Endometrium (tissue), 2 donors: ENCODE measurements around the gene KCNH2.
"Not testable (repeated sequence)": the region's sequence is repeated elsewhere in the genome, so short reads cannot be mapped to it uniquely, and the experiment has no call there.

ENCODE experiments used
- FAIRE-seq: peaks from 2 replicates; lab custom pipeline; 2012; peaks lifted over from hg19 to GRCh38; lab: Jason Lieb, UNC
- donor health status: control.
- donor health status: control.

KCNH2 gene, protein sequence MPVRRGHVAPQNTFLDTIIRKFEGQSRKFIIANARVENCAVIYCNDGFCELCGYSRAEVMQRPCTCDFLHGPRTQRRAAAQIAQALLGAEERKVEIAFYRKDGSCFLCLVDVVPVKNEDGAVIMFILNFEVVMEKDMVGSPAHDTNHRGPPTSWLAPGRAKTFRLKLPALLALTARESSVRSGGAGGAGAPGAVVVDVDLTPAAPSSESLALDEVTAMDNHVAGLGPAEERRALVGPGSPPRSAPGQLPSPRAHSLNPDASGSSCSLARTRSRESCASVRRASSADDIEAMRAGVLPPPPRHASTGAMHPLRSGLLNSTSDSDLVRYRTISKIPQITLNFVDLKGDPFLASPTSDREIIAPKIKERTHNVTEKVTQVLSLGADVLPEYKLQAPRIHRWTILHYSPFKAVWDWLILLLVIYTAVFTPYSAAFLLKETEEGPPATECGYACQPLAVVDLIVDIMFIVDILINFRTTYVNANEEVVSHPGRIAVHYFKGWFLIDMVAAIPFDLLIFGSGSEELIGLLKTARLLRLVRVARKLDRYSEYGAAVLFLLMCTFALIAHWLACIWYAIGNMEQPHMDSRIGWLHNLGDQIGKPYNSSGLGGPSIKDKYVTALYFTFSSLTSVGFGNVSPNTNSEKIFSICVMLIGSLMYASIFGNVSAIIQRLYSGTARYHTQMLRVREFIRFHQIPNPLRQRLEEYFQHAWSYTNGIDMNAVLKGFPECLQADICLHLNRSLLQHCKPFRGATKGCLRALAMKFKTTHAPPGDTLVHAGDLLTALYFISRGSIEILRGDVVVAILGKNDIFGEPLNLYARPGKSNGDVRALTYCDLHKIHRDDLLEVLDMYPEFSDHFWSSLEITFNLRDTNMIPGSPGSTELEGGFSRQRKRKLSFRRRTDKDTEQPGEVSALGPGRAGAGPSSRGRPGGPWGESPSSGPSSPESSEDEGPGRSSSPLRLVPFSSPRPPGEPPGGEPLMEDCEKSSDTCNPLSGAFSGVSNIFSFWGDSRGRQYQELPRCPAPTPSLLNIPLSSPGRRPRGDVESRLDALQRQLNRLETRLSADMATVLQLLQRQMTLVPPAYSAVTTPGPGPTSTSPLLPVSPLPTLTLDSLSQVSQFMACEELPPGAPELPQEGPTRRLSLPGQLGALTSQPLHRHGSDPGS

DNA sequence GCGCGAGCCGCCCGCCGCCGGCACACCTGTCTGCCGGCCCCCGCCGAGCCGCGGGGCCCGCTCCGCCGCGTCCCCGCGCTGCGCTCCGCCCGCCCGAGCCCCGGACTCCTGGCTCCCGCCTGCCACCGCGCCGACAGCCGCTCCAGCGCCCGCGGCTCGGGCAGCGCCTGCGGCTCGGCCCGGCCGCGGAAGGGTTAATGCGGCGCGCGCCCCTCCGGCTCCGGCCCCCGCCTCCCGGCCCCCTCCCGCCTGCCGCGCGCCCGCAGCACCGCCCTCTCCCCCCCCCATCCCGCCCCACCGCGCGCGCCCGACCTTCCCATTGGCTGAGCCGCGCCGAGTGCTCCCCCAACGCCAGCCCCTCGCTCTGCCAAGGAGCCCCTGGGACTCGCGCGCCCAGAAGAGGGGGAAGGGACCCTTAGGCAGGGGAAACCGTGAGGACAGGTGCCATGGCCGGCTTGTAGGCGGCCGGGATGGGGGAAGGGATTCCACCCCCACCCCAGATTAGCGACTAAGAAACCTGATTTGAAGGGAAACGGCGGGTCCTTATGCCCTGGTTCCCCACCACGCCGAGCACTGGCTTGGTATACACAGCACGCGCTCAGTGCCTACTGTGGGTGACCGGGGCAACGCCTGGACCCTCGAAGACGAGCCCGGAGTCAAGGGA, at the start of gene KCNH2:
Gene KCNH2 (minus strand): TSS at position 196 of the 664 bp plus-strand sequence. CDS start 408 bp downstream, outside the sequence.
- no peak for FAIRE-seq

DNA sequence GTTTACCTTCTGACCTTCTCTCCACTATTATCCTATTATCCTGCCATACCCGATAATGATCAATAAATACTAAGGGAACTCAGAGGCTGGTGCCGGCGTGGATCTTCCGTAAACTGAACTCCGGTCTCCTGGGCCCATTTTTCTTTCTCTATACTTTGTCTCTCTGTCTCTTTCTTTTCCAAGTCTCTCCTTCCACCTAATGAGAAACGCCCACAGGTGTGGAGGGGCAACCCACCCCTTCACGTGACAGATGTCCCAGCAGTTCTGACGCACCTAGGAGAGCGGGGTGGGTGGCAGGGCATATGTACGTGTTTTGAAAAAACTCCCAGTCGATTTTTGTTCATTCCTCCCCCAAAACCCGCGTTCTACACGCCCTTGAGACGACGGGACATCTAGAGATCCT, 49.6 kb upstream of the KCNH2 start:
- not testable (repeated sequence) for FAIRE-seq

DNA sequence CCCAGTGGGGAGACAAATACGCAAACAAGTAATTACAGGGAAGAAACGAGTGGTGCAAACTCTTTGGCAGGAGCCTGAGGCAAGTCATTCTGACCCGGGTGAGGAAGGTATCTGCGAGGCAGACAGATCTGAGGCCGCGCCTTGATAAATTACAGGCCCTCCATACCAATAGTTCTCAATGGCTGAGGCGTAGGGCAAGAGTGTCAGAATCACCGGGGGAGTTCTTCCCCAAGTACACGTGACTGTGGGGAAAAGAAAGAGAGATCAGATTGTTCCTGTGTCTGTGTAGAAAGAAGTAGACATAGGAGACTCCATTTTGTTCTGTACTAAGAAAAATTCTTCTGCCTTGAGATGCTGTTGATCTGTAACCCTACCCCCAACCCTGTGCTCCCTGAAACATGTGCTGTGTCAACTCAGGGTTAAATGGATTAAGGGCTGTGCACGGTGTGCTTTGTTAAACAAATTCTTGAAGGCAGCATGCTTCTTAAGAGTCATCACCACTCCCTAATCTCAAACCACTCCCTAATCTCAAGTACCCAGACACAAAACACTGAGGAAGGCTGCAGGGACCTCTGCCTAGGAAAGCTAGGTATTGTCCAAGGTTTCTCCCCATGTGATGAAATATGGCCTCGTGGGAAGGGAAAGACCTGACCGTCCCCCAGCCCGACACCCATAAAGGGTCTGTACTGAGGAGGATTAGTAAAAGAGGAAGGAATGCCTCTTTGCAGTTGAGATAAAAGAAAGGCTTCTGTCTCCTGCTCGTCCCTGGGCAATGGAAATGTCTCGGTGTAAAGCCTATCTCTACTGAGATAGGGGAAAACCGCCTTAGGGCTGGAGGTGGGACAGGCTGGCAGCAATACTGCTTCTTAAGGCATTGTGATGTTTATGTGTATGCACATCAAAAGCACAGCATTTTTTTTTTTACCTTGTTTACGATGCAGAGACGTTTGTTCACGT, 48.9 kb upstream of the KCNH2 start:
- not testable (repeated sequence) for FAIRE-seq

DNA sequence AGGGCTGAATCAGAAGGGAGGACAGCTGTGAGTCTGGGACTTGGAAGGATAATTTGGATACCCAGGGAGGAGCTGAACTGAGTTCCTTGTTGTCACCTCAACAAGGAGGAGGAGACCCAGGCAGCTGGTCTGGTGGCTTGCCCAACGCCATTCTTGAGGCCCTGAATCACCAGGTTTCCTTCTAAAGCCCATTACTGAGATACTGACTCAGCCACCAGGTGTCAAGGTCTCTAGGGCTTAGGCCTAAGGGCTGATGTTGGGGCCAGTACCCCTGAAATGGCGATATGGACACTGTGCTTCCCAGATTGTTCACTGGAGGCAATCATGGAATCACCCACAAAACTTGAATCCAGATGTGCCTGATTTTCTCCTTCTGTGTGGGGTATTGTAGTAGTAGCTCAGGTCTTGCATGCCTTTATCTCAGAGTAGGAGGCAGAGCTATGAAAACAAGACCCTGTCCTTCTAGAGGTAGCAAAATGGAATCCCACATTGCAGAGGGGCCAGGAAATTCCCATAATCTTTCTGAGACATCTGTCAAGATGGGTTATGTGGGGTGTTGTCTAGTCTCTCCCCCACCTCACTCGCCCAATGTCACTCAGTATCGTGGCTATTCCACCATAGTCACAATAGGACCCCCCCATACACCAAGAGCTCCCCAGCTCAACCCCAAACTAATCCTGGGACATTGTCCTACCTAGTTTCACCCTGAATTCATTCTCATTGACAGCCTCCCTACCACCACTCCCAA, 48.0 kb upstream of the KCNH2 start:
- no peak for FAIRE-seq

DNA sequence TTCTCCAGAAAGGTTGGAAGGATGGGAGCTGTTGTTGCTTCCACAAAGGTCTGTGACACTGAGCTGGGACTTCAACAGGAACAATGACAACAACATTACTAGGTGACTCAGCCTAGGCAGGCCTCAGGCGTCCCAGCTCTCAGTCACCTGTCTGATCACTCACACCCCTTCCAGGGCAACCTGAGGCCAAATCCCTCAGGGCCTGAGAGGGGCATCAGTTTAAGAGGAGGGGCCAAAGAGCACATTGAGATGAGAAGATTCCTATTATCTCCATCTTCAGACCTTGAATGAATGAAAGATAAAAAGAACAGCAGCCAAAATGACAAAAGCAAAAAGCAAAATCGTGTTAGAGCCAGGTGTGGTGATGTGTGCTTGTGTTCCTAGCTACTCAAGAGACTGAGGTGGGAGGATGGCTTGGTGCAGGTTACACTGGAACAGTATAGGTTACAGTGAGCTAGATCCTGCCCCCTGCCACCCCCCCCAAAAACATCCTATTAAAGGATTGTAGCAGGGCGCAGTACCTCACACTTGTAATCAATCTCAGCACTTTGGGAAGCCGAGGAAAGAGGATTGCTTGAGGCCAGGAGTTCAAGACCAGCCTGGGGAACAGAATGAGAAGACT, 46.4 kb upstream of the KCNH2 start, which contains the start of gene ATG9B:
Gene ATG9B (minus strand): TSS at position 60 of the 622 bp plus-strand sequence. CDS start 71 bp downstream, outside the sequence.
- FAIRE-seq = no peak

DNA sequence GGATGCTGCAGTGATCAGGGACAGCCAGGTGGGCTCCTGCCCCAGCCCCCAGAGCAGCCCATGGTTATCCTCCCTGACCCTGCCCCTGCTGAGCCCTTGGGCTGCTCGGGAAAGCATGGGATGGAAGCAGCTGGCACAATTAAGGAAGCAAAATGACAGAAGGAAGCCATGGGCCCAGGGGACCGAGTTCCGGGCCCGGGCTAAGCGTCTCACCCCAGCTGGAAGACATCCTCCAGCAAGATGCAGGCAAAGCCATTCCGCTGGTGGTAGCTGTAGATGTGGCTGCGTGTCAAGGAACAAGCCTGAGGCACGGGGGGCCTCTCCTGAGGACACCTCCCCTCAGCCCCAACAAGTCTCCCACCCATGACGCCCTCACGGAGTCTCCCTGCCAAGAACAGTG, 45.1 kb upstream of the KCNH2 start:
- FAIRE-seq = no peak

DNA sequence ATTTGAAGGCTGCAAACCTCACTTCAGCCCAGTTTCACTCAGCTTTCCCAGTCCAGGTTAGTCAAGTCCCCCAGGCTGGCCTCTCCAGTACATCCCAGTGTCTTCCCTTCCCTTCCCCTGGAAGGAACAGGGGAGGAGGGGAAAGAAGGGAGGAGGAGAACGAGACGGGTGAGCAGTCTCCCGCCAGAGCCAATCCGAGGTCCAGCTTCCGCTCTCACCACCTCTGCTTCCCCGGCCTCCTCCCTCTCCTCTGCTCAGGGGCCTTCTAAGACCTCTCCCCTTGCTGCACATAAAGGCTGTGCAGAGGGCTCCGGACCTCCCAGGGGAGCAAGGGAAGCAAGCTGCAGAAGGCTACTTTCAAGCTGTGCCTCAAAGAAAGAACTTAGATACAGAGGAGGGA, 42.1 kb upstream of the KCNH2 start:
- FAIRE-seq = no peak

DNA sequence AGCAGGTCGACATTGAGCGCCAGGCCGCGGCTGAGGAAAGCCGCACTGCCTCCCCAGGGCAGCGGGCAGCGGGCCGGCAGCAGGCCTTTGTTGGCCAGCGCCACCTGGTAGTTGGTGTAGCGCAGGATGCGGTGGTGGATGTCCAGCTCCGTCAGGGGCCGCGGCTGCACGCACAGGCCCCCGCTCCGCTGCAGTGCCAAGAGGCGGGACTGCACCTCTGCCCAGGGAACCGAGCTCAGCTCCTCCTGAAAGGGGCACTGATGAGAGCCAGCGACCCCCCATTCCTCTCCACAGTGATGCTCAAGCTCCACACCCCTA, 41.0 kb upstream of the KCNH2 start:
- FAIRE-seq = no peak

DNA sequence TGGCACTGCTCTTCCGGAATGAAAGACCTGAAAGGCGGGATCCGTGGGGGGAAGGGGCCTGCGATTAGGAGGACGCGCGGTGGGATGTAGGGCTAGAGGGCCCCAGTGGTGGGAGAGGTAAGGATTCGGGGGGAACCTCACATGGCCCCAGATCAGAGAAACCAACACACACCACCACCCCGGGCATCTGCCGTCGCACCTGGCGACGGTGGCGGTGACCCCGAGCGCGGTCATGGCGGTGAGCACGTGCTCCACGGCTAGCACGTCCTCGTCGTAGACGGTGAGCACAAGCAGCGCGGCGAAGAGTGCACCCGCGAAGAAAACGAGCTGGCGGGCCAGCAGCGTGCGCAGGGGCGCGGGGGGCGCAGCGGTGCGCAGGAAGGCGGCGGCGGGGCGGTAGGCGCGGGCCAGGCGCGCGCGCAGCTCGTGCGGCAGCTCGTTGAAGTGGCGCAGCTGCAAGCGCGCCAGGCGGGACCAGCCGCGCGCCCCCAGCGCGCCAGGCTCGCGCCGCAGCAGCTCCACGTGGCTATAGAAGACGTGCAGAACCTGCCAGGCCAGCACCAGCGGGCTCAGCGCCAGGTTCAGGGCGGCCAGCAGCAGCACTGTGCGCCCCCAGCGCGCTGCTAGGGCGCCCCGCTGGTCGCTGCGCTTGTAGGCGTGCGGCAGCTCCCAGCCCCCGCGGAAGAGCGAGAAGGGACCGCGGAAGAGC, 40.5 kb upstream of the KCNH2 start:
- no peak for FAIRE-seq

DNA sequence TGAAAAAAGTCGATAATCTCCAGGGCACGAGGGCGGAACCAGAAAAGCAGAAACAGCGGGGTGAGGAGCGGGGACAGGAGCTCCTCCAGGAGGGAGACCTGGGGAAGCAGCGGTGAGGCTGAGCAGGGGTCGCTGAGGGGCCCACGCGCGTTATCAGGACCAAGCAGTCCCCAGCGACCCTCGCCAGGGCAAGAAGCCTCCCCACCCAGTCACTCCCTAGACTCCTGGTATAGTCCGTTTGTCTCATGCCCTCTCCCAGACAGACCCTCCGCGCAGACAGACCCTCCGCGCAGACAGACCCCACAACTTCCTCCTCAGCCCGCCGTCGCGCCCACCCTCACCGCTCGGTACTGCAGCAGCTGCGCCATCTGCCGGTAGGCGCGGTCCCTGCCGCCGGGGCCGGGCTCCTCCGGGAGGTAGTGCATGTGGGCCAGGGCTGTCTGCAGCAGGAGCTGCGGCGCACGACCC, 39.9 kb upstream of the KCNH2 start:
- no peak for FAIRE-seq

DNA sequence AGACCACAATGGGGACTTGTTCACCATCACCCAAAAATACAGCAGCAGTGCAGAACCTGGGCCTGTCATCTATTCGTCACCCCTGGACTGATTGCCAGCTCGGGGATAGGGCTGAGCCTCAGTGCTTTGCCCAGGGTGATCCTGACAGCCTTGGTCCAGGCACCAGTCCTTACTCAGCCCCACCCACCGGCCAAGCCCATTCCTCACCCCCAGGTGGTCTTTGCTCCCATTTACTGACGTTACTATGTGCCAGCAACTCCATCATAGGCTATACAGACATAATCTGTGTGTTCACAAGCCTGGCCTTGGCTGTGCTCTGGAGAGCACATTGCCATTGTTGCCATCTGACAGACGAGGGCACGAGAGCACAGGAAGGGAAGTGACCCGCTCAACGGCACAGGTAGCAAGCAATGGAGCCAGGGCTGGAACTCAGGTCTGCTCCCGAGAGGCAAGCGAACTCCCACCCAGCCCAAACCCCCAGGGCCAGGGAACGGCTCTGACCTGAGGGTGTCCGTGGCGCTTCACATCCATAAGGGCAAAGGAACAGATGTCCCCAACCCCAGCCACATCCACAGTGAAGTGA, 39.3 kb upstream of the KCNH2 start:
- FAIRE-seq = no peak

DNA sequence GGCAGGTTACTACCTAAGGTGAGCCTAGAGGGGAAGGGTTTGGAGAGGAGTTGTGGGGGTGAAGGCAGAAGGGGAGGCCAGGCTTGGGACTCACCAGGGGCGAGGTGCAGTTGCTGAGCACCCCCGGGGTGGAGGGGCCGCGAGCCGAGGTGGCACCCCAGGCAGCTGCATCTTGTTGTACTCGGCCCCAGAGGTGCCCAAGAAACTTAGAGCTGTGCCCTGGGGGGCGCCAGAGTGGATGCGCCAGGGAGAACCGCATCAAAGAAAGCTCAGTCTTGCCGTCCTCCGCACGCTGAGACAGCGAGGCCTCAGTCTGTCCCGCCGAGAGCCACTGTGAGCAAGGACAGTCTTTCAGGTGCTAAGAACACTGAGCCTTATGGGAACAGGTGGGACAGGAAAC, 38.8 kb upstream of the KCNH2 start:
- no peak for FAIRE-seq

DNA sequence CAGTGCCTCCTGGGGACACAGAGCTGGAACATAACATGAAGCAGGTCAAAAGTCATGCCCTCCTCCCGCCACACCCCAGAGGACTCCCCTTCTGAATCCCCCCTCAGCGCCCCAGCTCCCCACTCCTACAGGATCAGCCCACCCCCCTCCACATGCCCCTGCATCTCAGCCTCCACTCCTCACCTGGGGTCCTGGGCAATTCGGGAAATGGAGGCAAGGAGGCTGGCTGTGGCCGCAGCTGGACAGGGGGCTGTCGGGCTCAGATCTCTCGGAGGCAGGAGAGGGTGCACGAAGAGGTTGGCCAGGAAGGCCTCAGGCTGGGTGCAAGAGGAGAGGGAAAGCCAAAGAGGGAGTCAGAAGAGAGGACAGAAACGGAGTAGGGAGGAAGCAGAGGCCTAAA, 38.4 kb upstream of the KCNH2 start:
- no peak for FAIRE-seq

DNA sequence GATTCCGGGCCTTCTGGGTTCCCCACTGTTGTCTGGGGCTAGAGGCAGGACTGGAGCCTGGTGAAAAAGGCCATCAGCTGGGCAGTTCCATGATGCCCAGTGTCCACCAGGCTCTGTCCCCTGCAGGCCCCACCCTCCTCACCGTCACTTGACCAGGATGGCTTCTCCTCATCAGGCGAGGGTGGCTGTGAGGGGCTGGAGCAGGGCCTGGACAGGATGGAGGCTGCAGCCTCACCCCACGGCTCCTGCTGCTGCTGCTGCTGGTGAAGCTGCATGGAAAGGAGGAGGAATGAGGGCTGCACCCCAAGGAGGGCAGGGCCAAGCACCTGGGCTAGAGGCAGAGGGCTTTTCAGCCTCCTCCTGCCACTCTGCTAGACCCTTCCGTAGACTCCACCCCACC, 37.8 kb upstream of the KCNH2 start:
- FAIRE-seq = no peak

DNA sequence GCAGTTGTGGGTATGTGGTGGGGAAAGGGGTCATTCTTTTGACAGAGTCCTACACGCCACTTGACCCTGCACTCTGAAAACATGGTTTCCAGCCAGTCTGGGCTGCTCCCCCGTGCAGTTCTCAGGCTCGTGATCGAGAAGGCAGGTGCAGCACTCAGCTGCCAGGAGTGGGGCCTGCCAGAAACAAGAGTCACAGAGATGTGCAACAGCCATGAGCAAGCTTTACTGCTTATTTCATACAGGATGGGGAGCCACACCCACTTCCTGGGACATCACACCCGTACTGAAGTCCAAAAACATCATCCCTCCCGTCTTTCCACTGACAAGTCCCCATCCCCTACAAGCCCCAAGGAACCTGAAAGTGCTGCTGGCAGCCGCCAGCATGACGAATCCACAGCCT, 36.8 kb upstream of the KCNH2 start:
- FAIRE-seq = no peak

DNA sequence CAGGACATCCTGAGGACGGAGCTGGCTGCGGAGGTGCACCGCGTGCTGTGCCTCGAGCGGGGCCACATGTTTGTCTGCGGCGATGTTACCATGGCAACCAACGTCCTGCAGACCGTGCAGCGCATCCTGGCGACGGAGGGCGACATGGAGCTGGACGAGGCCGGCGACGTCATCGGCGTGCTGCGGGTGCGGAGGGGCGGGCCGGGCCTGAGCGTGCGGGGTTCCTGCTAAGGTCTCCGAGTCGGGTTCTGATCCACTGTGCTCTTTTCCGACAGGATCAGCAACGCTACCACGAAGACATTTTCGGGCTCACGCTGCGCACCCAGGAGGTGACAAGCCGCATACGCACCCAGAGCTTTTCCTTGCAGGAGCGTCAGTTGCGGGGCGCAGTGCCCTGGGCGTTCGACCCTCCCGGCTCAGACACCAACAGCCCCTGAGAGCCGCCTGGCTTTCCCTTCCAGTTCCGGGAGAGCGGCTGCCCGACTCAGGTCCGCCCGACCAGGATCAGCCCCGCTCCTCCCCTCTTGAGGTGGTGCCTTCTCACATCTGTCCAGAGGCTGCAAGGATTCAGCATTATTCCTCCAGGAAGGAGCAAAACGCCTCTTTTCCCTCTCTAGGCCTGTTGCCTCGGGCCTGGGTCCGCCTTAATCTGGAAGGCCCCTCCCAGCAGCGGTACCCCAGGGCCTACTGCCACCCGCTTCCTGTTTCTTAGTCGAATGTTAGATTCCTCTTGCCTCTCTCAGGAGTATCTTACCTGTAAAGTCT, 35.8 kb upstream of the KCNH2 start:
- no peak for FAIRE-seq

DNA sequence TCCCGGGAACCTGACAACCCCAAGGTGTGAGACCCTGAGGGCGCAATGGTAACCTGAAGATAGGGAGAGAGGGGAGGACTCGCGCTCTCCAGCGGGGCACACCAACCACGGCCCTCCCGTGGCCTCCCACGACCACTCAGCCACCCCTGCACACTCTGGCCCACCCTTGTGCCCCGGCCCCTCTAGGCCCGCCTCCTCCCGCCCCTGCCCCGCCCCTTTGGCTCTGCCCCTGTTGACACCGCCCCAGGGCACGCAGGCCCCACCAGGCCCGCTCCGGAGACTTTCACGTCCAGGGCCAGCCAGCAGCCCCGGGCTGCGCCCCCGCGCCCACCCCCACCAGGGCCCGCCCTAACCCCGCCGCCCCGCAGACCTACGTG, 35.2 kb upstream of the KCNH2 start:
- FAIRE-seq = no peak

DNA sequence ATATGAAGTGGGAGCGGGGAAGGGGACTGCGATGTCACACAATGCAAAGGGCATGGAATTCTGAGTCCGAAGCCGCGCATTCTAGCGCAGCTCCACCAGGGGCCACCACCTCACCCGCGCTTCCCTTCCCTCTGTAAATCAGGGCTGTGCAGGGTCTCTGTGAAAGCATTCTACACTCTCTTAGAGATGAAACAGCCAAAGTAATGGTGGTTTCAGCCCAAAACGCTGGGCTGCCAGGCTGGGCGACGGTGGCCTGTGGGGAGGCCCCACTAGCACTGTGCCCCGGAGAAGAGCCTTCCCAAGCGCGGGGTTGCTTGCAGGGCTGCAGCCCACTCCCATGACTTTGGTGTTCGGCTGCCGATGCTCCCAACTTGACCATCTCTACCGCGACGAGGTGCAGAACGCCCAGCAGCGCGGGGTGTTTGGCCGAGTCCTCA, 34.8 kb upstream of the KCNH2 start:
- FAIRE-seq = no peak
